ENCODE data around the gene TNPO3. TPM values are rescaled to one million over a fixed set of nuclear protein-coding genes. Genes with fewer than 3 reads are reported as not detected.
"Not testable (repeated sequence)": the region's sequence is repeated elsewhere in the genome, so short reads cannot be mapped to it uniquely, and the experiment has no call there.

The TNPO3 gene
- total RNA-seq, 2 donors from 2014 or later, result 15.8 to 23.9 TPM

- 11 to 26% methylated on average over 1 of the region's 1 CpG for WGBS, 2 donors
- Histone ChIP-seq H3K27ac (no peak overlapping the region), H3K4me3 (no peak overlapping the region), H3K27me3 (no peaks in the 10 kb centered on the region), H3K36me3 (replicated peaks in 1 of 2; ENCODE audit: insufficient read depth in 1 of 2, low read depth in 2 of 2) (no peaks in the 10 kb centered on the region), H3K4me1 (peaks cover 29% of the 10 kb centered on the region), H3K9me3 (no peaks in the 10 kb centered on the region)
- DNase-seq, result no peak
- TF ChIP-seq CTCF (IDR thresholded peaks at IDR 0.05), result no peak
- TF ChIP-seq POLR2A (IDR thresholded peaks at IDR 0.05), result no peak
- no peak for ATAC-seq
- intact Hi-C loops (cut with DNase I), result no loop called here
These were observed 2.5 kb downstream of the TNPO3 start for GRCh38 chr7:129052441-129052840.

- intact Hi-C loops (cut with DNase I); ATAC-seq; H3K36me3 ChIP-seq (replicated peaks in 1 of 2; ENCODE audit: insufficient read depth in 1 of 2, low read depth in 2 of 2); H3K4me3 ChIP-seq; H3K27me3 ChIP-seq; H3K27ac ChIP-seq; DNase-seq; H3K9me3 ChIP-seq: not testable (repeated sequence)
- peaks cover 31% of the 10 kb centered on the region for H3K4me1 ChIP-seq
- WGBS, 2 donors, result 91 to 96% methylated on average over 7 of the region's 7 CpGs
These were observed 3.5 kb downstream of the TNPO3 start for GRCh38 chr7:129051459-129051858.

GRCh38 chr7:129047761-129048160 is 7.2 kb downstream of the TNPO3 start:
- Histone ChIP-seq H3K9me3 (no peaks in the 10 kb centered on the region), H3K4me3 (no peak overlapping the region), H3K27ac (no peak overlapping the region), H3K36me3 (replicated peaks in 1 of 2; ENCODE audit: insufficient read depth in 1 of 2, low read depth in 2 of 2) (no peaks in the 10 kb centered on the region), H3K27me3 (no peaks in the 10 kb centered on the region), H3K4me1 (peaks cover 26% of the 10 kb centered on the region)
- TF ChIP-seq POLR2A (IDR thresholded peaks at IDR 0.05) (no peak), CTCF (IDR thresholded peaks at IDR 0.05) (no peak)
- DNase-seq, result no peak
- intact Hi-C loops (cut with DNase I), result no loop called here
- ATAC-seq, result no peak
- 90 to 92% methylated on average over 2 of the region's 2 CpGs for WGBS, 2 donors

GRCh38 chr7:129045682-129046081 is 9.2 kb downstream of the TNPO3 start:
- TF ChIP-seq CTCF (IDR thresholded peaks at IDR 0.05) (no peak), POLR2A (IDR thresholded peaks at IDR 0.05) (no peak)
- intact Hi-C loops (cut with DNase I), result no loop called here
- 61 to 71% methylated on average over 4 of the region's 4 CpGs for WGBS, 2 donors
- Histone ChIP-seq H3K9me3 (no peaks in the 10 kb centered on the region), H3K36me3 (replicated peaks in 1 of 2; ENCODE audit: insufficient read depth in 1 of 2, low read depth in 2 of 2) (no peaks in the 10 kb centered on the region), H3K4me1 (peaks cover 14% of the 10 kb centered on the region), H3K27ac (no peak overlapping the region), H3K27me3 (no peaks in the 10 kb centered on the region), H3K4me3 (no peak overlapping the region)
- ATAC-seq (no peak), DNase-seq (no peak)

- Histone ChIP-seq H3K4me3 (no peak overlapping the region), H3K36me3 (replicated peaks in 1 of 2; ENCODE audit: insufficient read depth in 1 of 2, low read depth in 2 of 2) (no peaks in the 10 kb centered on the region), H3K9me3 (no peaks in the 10 kb centered on the region), H3K27ac (no peak overlapping the region), H3K4me1 (peaks cover 14% of the 10 kb centered on the region), H3K27me3 (no peaks in the 10 kb centered on the region)
- no peak for ATAC-seq
- 89% methylated on average over 3 of the region's 3 CpGs for WGBS, 2 donors
- intact Hi-C loops (cut with DNase I), result no loop called here
- DNase-seq, result no peak
- TF ChIP-seq CTCF (IDR thresholded peaks at IDR 0.05) (no peak), POLR2A (IDR thresholded peaks at IDR 0.05) (no peak)
These were observed 11.9 kb downstream of the TNPO3 start for GRCh38 chr7:129043012-129043411.
